HG02642 (cell line): ENCODE data around the gene FOSL2.

Experiments used
- ATAC-seq: cut with Tn5 transposase; IDR thresholded peaks from one replicate; pipeline ENCODE4 v1.9.1; 2021; ENCODE audit warnings: mild to moderate bottlenecking; ENCODE audit not compliant: unreplicated experiment, poor library complexity

The FOSL2 gene

DNA sequence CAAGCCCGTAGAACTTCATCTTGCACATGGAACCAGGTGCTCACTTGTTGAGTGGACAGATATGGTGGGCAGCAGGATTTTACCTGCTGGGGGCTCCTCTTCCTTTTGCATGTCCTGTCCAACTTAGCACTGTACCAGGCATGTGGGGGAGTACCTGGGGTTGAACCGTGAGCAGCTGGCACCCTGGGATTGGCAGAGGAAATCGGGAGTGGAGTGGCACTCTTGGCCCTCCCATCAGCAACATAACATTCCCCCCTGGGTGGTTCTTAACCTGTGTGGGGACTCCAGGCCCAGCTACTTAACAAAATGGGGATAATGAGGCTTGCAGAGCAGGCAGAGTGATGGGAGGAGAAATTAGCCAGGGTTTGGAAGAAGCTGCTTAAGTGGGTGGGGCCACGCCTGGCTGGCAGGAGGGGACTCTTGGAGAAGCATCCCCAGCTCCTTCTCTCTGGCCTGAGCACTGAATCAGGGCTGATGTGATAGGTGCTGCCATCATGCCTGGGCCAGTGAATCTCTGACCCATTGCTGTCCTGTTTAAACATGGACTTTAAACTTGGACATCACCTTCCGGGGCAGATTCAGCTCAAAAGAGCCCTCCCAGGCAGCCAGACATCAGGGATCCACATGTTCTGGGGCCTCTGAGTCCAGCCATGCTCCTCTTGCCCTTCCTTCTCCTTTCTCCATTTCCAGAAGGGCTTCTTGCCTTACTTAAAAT, 15.5 kb downstream of the FOSL2 start:
- no peak for ATAC-seq

DNA sequence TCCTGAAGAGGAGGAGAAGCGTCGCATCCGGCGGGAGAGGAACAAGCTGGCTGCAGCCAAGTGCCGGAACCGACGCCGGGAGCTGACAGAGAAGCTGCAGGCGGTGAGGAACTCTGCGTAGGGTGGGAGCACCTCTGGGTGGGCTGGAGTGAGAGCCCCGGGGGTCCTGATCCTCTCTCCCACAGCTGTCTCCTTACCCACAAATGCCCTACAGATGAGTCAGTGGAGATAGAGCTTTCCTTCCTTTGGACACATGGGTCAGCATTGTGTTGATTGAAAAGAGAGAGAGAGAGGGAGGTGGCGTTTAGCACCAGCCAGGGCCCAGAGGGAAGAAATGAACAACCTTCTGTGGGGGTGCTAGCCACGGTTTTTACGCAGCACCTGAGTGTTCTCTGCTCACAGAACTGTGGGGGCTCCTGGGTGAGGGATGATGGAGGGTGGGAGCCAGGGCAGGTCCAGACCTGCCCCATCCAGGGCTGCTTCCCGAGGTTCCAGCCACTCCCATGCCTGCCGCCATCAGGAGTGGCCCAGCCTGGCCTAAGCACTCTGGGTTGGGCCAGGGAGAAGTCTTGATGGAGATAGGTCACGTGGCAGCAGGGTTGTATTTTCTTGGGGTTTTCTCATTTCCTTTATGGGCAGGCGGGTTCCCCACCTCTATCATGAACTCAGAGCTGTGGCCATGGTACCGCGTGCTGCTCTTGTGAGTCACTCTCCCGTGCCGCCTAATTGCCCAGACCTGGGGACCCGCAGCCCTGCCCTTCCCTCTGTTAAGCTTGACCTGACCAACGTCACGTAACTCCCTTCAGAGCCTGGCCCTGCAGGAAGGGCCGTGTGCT, 16.3 kb downstream of the FOSL2 start:
- no peak for ATAC-seq

DNA sequence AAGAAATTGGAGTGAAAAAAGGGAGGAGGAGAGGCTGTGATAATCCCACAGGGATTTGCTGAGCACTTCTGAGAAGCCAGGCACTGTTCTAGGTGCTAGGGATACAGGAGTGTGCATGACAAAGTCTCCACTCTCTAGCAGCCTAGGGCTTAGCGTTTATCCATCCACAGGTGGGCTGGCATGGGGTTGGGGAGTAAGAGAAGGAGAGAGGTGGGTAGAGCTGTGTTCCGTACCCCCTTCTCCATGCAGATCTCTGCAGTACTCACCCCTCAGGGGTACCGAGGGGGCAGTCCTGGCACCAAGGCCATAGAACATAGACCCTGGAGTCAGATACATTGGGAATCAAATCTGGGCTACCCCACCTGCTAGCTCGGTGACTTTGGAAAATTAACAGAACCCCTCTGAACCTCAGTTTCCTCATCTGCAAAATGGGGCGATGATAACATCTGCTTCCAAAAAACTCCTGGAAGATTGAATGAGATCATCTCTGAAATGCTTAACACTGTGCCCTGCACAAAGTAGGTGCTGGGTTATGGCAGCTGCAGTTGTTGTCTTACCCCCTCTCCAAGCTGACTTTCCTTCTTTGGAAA, 18.6 kb downstream of the FOSL2 start:
- ATAC-seq: no peak

DNA sequence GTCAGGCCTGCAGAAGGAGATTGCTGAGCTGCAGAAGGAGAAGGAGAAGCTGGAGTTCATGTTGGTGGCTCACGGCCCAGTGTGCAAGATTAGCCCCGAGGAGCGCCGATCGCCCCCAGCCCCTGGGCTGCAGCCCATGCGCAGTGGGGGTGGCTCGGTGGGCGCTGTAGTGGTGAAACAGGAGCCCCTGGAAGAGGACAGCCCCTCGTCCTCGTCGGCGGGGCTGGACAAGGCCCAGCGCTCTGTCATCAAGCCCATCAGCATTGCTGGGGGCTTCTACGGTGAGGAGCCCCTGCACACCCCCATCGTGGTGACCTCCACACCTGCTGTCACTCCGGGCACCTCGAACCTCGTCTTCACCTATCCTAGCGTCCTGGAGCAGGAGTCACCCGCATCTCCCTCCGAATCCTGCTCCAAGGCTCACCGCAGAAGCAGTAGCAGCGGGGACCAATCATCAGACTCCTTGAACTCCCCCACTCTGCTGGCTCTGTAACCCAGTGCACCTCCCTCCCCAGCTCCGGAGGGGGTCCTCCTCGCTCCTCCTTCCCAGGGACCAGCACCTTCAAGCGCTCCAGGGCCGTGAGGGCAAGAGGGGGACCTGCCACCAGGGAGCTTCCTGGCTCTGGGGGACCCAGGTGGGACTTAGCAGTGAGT, 19.4 kb downstream of the FOSL2 start:
- ATAC-seq: no peak

DNA sequence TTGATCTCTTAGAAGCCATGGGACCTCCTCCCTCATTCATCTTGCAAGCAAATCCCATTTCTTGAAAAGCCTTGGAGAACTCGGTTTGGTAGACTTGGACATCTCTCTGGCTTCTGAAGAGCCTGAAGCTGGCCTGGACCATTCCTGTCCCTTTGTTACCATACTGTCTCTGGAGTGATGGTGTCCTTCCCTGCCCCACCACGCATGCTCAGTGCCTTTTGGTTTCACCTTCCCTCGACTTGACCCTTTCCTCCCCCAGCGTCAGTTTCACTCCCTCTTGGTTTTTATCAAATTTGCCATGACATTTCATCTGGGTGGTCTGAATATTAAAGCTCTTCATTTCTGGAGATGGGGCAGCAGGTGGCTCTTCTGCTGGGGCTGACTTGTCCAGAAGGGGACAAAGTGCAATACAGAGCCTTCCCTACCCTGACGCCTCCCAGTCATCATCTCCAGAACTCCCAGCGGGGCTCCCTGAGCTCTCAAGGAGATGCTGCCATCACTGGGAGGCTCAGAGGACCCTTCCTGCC, 20.0 kb downstream of the FOSL2 start:
- ATAC-seq: no peak

DNA sequence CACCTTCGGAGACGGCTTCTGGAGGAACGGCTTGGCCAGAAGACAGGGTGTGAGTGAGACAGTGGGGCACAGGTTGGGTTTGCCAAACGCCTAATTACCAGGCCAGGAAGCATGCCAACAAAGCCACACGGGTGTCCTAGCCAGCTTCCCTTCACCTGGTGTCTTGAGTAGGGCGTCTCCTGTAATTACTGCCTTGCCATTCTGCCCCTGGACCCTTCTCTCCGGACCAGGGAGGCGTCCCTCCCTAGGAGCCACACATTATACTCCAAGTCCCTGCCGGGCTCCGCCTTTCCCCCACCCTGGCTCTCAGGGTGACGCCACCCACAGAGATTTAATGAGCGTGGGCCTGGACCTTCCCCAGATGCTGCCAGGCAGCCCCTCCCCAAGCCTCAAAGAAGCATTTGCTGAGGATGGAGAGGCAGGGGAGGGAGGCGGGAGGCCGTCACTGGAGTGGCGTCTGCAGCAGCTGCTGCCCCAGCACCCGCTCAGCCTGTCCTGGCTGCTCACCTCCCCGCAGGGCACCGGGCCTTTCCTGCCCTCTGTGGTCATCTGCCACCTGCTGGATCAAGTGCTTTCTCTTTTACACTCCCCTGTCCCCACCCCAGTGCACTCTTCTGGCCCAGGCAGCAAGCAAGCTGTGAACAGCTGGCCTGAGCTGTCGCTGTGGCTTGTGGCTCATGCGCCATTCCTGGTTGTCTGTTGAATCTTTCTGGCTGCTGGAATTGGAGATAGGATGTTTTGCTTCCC, 20.7 kb downstream of the FOSL2 start:
- ATAC-seq: no peak

DNA sequence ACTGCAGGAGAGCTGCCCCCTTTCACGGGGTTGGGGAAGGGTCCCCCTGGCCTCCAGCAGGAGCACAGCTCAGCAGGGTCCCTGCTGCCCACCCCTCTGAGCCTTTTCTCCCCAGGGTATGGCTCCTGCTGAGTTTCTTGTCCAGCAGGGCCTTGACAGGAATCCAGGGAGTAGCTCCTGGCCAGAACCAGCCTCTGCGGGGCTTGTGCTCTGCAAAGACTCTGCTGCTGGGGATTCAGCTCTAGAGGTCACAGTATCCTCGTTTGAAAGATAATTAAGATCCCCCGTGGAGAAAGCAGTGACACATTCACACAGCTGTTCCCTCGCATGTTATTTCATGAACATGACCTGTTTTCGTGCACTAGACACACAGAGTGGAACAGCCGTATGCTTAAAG, 21.2 kb downstream of the FOSL2 start:
- no peak for ATAC-seq

DNA sequence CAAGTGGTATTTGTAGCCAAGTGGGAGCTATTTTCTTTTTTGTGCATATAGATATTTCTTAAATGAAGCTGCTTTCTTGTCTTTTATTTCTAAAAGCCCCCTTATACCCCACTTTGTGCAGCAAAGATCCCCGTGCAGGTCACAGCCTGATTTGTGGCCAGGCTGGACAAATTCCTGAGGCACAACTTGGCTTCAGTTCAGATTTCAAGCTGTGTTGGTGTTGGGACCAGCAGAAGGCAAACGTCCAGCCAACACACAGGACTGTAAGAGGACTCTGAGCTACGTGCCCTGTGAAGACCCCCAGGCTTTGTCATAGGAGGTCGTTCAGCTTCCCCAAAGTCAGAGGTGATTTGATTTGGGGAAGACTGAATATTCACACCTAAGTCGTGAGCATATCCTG, 21.9 kb downstream of the FOSL2 start:
- ATAC-seq: no peak

DNA sequence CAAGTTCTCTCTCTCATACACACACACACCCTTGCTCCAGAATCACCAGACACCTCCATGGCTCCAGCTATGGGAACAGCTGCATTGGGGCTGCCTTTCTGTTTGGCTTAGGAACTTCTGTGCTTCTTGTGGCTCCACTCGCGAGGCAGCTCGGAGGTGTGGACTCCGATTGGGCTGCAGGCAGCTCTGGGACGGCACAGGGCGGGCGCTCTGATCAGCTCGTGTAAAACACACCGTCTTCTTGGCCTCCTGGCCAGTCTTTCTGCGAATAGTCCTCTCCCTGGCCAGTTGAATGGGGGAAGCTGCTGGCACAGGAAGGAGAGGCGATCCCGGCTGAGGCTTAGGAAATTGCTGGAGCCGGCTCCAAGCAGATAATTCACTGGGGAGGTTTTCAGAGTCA, 22.4 kb downstream of the FOSL2 start:
- ATAC-seq: no peak

DNA sequence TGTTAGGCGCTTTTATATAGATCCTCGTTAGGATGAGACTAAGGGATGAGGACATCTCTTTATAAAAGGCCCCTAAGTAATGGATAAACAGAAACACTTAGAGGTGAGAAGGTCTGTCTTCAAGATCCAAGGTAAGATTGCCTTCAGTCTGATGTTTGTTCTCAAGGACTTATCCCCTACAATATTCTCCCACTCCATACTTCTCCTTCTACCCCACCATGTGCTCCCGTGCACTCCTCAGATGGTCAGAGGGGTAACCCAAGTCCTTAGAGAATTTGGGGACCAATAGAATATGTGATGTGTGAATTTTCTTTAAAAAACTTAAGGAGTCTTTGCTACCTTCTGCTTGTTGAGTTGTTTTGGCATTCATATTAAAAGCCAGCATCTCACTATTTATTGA, 23.1 kb downstream of the FOSL2 start:
- ATAC-seq: no peak

DNA sequence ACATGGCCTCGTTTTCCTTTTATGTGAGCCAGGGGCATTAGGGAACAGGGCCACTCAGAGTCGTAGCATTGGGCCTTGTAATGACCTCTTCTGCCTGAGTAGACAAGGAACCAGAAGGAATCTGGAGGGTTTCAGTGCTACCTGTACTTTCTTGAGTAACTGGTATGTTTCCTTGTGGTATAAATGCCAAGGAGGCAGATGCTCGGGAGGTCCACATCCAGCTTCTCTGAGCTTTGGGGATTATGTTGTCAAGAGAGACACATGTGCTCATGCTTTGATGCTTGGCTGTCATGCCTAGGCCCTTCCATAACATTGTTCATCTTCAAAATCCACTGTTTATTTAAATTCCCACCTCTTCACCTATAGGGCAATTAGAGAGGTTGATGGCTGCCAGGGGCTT, 26.3 kb downstream of the FOSL2 start:
- no peak for ATAC-seq

DNA sequence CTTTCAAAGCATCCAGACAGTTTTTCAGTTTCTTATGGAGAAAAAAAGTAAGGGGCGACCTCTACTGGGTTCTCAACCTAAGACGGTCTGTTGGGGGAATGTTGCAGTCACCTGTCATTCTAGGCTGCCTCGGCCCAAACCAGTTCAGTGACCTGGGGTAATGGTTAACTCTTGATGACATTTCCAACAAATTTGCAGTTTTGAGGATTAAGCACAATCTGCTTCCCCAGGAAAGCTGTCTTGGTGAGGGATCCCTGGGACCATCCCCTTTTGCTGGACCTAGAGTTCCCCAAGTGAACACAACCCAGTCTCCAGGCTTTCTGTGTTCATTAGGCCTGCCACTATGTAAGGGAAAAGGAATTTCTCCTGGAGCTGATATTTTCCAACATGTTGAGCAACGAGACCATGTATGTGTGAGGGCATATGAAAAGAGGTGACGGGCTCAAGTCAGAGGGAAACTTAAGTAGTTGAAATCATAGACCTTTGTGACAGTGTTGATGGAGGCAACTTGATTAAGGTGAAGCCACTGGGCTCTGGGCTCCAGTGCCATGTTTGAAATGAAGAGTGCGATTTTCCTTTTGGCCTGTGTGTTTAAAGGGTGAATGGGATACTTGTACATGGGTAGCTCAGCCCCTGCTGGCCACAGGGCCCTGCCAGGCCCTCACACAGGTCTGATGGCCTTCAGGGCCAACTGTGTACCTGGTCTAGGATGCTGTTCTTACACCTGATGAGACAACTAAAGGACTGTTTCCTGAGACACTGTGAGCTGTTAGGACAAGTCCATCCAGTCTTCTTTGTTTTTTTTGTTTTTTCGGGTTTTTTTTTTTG, 27.0 kb downstream of the FOSL2 start:
- no peak for ATAC-seq

DNA sequence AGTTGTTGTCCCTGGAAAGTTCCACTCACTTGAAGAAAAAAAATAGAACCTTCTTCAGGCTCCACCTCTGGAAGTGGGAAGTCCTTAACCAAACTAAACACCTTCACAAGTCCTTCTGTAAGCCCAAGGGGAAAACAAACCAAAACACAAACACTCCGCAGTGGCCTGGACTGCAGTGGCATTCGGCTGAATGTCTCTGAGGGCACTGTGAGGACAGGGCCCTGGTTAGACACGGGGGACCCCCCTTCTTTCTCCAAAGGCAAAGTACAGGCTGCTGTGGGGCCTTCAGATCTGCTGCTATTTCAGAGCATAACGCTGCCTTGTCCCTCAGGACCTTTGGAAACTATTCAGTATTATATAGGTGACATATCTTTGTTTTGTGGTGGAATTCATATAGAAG, 28.1 kb downstream of the FOSL2 start:
- ATAC-seq: no peak

DNA sequence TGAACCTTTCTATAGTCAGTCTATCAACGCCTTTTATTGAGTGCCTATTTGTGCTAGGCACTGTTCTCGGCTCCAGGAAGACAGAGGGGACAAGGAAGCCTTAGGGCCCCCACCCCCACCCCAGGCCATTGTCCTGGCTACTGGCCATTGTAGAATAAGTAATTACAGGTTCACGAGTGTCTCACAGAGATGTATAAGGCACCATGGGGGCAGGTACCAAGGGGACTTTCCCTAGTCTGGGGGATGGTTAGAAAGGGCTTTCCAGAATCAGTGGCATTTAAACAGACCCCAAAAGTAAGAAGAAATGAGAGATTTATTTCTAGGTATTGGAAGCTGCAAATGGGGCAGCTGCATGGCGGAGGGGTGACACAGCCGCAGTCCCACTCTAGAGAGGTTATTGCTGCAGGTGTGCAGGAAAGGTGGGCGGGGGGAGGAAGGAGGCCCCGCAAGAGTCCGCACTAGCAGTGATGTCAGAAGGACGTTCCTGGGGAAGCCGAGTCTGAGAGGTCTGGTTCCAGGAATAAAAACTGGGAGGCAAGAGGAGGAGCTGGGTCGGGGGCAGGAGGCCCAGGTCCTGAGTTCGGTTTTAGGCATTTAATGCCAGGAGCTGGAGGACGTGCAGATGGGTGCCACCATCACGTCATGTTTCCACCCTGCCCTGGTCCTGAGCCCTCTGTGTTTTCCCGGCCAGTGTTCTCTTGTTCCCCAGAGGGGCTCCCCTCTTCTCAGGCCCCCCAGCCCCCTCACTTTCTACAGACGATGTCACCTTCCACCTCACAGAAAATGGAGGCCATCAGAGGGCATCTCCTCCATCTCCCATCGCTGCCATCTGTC, 30.5 kb downstream of the FOSL2 start:
- ATAC-seq: no peak

DNA sequence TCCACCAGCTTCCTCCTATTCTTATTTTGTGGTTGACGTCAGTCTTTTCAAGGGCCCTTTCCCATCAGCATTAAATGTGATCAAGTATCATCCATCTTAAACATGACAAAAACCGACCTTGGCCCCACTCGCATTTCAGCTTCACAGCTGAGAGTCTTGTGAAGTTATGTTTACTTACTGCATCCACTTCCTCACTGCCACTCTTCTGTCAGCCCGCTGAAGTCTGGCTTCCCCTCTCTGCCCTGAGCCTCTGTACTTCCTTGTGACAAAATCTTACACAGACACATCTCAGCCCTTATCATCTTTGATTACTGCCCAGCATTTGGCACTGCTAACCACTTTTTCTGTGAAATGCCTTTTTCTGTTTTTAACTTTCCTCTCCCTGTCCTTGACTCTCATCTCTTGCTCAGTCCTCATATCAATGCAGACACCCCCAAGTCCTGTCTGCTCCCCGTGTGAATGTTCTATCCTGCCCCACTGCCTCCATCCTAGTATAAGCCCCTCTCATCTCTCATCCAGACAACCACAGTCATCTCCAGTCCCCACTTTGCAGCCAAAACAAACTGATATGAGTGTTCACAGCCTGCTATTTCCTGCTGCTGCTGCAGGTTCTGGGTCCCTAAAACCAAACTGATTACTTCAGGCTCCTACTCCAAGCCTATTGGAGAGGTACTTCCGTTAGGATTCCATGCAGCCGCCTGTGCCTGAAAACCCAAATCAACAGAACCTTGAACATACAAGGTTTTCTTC, 31.4 kb downstream of the FOSL2 start:
- no peak for ATAC-seq

DNA sequence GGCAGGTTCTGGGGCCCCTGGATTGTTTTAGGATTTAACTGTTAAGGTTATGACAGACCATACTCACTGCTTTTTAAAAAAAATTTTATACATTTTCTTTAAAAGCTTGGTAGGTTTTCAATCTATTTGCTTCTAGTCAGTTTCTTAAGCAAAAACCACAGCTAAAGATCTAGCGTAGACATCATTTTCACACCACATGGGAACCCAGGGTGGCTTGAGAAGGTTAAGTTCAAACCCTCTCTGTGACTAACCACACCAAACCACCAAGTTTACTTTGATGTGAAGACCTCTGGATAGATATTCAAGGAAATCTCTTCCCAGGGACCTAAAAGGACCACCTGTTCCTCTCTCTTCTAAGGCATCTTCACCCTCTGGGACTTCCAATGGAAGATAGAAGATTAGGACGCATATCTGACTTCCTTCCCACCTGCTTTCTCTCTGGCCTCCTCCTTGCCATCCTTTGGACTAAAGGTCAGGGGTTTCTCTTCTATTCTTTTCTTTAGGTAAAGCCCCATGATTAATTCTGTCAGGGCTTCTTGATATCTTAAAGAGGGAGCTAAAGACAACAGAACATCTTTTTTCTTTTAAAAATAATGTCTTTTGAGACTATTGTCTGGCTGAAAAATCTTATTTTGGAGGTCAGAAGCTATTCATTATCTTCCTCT, 32.3 kb downstream of the FOSL2 start:
- no peak for ATAC-seq

DNA sequence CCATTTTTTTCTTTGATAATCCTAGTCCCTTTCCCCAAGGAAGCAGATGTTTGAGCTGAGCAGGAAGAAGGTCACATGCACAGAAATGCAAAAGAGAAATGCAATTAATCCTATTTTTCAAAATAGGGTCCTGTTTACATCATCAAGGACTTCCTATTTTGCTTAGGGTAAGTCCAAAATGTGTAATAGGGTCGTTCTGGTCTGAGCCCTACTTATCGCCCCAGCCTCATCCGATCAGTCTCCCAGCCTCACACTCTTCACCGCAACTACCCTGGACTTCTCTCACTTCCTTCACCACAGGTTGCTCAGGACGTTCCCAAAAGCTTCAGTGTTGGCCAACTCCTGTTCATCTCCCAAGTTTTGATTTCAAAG, 32.8 kb downstream of the FOSL2 start:
- no peak for ATAC-seq
